Neural crest cell (in vitro differentiated cells): Measurements from ENCODE around the gene ZZZ3. TPM values are rescaled to one million over a fixed set of nuclear protein-coding genes. Genes with fewer than 3 reads are reported as not detected.

ENCODE experiments used
- DNase-seq: peaks from one replicate; pipeline ENCODE4 v3.0.0; 2021; ENCODE audit warnings: low read depth, mixed read lengths, low spot score
- H3K27ac Mint-ChIP-seq: one replicate; pipeline ENCODE4 v1.8.0; 2021; ENCODE audit warnings: mild to moderate bottlenecking, mixed read lengths; ENCODE audit not compliant: unreplicated experiment
- H3K27me3 Mint-ChIP-seq: 2 replicates; pipeline ENCODE4 v1.8.0; 2021; ENCODE audit warnings: low read depth, mild to moderate bottlenecking, mixed read lengths
- H3K36me3 Mint-ChIP-seq: 2 replicates; pipeline ENCODE4 v1.8.0; 2021; ENCODE audit warnings: low read depth, mild to moderate bottlenecking, mixed read lengths
- H3K4me1 Mint-ChIP-seq: 2 replicates; pipeline ENCODE4 v1.8.0; 2021; ENCODE audit warnings: mixed read lengths
- H3K4me3 Mint-ChIP-seq: one replicate; pipeline ENCODE4 v1.8.0; 2021; ENCODE audit warnings: mild to moderate bottlenecking, mixed read lengths
- H3K9me3 Mint-ChIP-seq: 2 replicates; pipeline ENCODE4 v1.8.0; 2021; ENCODE audit warnings: mixed read lengths
- CTCF ChIP-seq: fragments of 200-600 bp; sonication (generic); conservative IDR thresholded peaks from 2 replicates; pipeline ENCODE4 v1.5.0; 2021; ENCODE audit warnings: antibody characterized with exemption, mild to moderate bottlenecking
- total RNA-seq: library from RNA; stranded (reverse); gene quantifications from 2 replicates; pipeline ENCODE4 v1.2.1, GENCODE V29; 2021

ZZZ3 gene
- total RNA-seq, 1 donor from 2014 or later = 52.4 TPM

GRCh38 chr1:77668924-77669449 lies 13.5 kb downstream of the ZZZ3 start:
- no peak overlapping the region for H3K4me3 Mint-ChIP-seq
- DNase-seq = no peak
- no peak overlapping the region for H3K27ac Mint-ChIP-seq
- H3K27me3 Mint-ChIP-seq = no peaks in the 10 kb centered on the region
- H3K9me3 Mint-ChIP-seq = no peaks in the 10 kb centered on the region
- peaks cover 33% of the 10 kb centered on the region for H3K4me1 Mint-ChIP-seq
- H3K36me3 Mint-ChIP-seq = no peaks in the 10 kb centered on the region
- TF ChIP-seq CTCF = no peak

GRCh38 chr1:77664939-77665516 lies 17.4 kb downstream of the ZZZ3 start:
- no peaks in the 10 kb centered on the region for H3K27me3 Mint-ChIP-seq
- no peak overlapping the region for H3K27ac Mint-ChIP-seq
- DNase-seq = no peak
- peaks cover 6% of the 10 kb centered on the region for H3K4me1 Mint-ChIP-seq
- H3K36me3 Mint-ChIP-seq = peaks cover 3% of the 10 kb centered on the region
- H3K4me3 Mint-ChIP-seq = no peak overlapping the region
- no peaks in the 10 kb centered on the region for H3K9me3 Mint-ChIP-seq
- TF ChIP-seq CTCF = no peak

- no peak for TF ChIP-seq CTCF
- no peaks in the 10 kb centered on the region for H3K4me1 Mint-ChIP-seq
- H3K27ac Mint-ChIP-seq = no peak overlapping the region
- peaks cover 3% of the 10 kb centered on the region for H3K36me3 Mint-ChIP-seq
- H3K27me3 Mint-ChIP-seq = no peaks in the 10 kb centered on the region
- H3K4me3 Mint-ChIP-seq = no peak overlapping the region
- no peak for DNase-seq
- no peaks in the 10 kb centered on the region for H3K9me3 Mint-ChIP-seq
Observed at GRCh38 chr1:77661696-77662095, 20.8 kb downstream of the ZZZ3 start.

GRCh38 chr1:77659879-77660593 lies 22.4 kb downstream of the ZZZ3 start:
- no peak for TF ChIP-seq CTCF
- H3K36me3 Mint-ChIP-seq = peaks cover 5% of the 10 kb centered on the region
- no peak overlapping the region for H3K4me3 Mint-ChIP-seq
- no peaks in the 10 kb centered on the region for H3K9me3 Mint-ChIP-seq
- H3K4me1 Mint-ChIP-seq = no peaks in the 10 kb centered on the region
- H3K27me3 Mint-ChIP-seq = no peaks in the 10 kb centered on the region
- H3K27ac Mint-ChIP-seq = no peak overlapping the region
- no peak for DNase-seq

- H3K4me3 Mint-ChIP-seq = no peak overlapping the region
- H3K36me3 Mint-ChIP-seq = peaks cover 4% of the 10 kb centered on the region
- H3K9me3 Mint-ChIP-seq = no peaks in the 10 kb centered on the region
Observed at GRCh38 chr1:77658271-77658670, 24.2 kb downstream of the ZZZ3 start.

More at GRCh38 chr1:77658271-77658670, 24.2 kb downstream of the ZZZ3 start:
- Mint-ChIP-seq H3K4me1 (no peaks in the 10 kb centered on the region), H3K27ac (no peak overlapping the region), H3K27me3 (no peaks in the 10 kb centered on the region)
- DNase-seq = no peak
- no peak for TF ChIP-seq CTCF
